Epithelial cell of esophagus (primary cell): ENCODE measurements around the gene FBXL7.

Source experiments
- DNase-seq: peaks from one replicate; pipeline ENCODE4 v3.0.0; 2010; ENCODE audit warnings: low read depth
- H3K4me3 ChIP-seq: 2 replicates; pipeline ENCODE4 v1.5.1; 2011; ENCODE audit warnings: mild to moderate bottlenecking, low read length, control low read depth
- TF ChIP-seq, protein P1 (sequence below): IDR thresholded peaks from 2 replicates; pipeline ENCODE4 v1.5.1; 2011; ENCODE audit warnings: low read depth, mild to moderate bottlenecking, low read length, control low read depth, inconsistent platforms; ENCODE audit not compliant: insufficient read depth; ENCODE audit errors: missing control alignments

The FBXL7 gene

DNA sequence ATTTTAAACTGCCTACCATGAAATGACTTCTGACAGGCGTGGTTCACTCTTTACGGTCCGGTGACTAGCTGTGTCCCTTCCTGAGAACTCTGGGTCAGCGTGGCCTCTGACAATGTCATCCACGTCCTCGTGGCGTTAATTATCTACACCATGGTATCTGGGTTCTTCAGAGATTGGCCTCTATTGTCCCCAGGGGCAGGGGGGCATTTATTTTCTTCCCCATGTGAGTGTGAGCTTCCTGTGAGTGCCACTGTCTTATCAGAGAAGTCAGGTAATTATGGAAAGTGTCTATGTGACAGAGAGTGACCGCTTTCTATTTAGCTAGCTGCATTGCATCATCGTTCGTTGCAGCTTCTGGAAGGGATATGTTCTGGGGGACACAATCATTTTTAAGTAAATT, 77.2 kb downstream of the FBXL7 start:
- H3K4me3 ChIP-seq: no peak overlapping the region
- no peak for DNase-seq
- TF ChIP-seq, protein P1, sequence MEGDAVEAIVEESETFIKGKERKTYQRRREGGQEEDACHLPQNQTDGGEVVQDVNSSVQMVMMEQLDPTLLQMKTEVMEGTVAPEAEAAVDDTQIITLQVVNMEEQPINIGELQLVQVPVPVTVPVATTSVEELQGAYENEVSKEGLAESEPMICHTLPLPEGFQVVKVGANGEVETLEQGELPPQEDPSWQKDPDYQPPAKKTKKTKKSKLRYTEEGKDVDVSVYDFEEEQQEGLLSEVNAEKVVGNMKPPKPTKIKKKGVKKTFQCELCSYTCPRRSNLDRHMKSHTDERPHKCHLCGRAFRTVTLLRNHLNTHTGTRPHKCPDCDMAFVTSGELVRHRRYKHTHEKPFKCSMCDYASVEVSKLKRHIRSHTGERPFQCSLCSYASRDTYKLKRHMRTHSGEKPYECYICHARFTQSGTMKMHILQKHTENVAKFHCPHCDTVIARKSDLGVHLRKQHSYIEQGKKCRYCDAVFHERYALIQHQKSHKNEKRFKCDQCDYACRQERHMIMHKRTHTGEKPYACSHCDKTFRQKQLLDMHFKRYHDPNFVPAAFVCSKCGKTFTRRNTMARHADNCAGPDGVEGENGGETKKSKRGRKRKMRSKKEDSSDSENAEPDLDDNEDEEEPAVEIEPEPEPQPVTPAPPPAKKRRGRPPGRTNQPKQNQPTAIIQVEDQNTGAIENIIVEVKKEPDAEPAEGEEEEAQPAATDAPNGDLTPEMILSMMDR: no peak

- TF ChIP-seq, protein P1: no peak
- DNase-seq: no peak
- no peak overlapping the region for H3K4me3 ChIP-seq
Observed at GRCh38 chr5:15577831-15578230, 77.9 kb downstream of the FBXL7 start.

GRCh38 chr5:15579193-15579990, 79.4 kb downstream of the FBXL7 start:
- TF ChIP-seq, protein P1: no peak
- no peak for DNase-seq
- H3K4me3 ChIP-seq: no peak overlapping the region

- DNase-seq: no peak
- H3K4me3 ChIP-seq: no peak overlapping the region
- TF ChIP-seq, protein P1: no peak
Observed at GRCh38 chr5:15584528-15584927, 84.5 kb downstream of the FBXL7 start.

GRCh38 chr5:15585128-15585527, 85.1 kb downstream of the FBXL7 start:
- no peak for DNase-seq
- TF ChIP-seq, protein P1: no peak
- no peak overlapping the region for H3K4me3 ChIP-seq

DNA sequence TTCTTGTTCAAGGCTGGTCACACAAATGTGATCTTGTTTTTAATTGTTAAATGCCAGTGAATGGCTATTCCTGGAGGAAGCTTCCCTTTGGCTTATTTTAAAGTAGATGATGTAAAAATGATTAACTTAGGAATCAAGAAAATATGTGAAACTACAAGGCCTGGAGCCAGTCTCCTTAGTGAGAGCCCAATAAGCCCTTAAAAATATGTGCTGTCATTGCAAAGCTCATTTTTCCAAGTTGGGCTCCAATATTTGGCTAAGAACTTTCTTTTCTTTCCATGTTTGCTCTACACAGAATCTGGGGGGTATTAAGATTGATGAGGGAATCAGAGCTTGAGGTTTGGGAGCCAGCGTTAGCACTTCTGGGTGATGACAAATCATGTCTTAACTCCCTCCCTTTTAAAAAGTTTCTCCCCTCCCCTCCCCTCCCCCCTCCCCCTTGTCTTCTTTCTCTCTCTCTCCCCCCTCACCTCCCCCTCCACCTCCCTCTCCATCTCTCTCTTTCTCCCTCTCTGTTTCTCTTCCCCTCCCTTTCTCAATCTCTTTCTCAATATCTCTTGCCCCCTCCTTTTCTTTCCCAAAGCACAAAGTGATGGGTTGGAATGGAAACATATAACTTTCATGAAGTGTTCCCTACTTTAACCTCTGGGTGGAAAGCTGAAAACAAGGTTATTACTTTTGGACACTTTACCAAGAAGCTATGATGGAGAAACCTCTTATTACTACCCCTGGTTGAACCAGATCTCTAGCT, 86.0 kb downstream of the FBXL7 start:
- no peak overlapping the region for H3K4me3 ChIP-seq
- no peak for DNase-seq
- TF ChIP-seq, protein P1: no peak
